HepG2 (cell line): ENCODE data around the gene GATAD2B. TPM values are rescaled to one million over a fixed set of nuclear protein-coding genes. Genes with fewer than 3 reads are reported as not detected.
A peak's percentile ranks its signal among the peaks of the same experiment; 100 is the strongest.

Source experiments
- ERF ChIP-seq: IDR thresholded peaks from 2 replicates; pipeline ENCODE4 v1.6.1; 2018; ENCODE audit warnings: missing biosample characterization, missing genetic modification reagents
- FLYWCH1 ChIP-seq: sonication (generic); formaldehyde crosslinking; IDR thresholded peaks from 2 replicates; pipeline ENCODE4 v1.8.1; 2023; ENCODE audit warnings: mild to moderate bottlenecking, missing genetic modification reagents
- KLF16 ChIP-seq, 2 experiments: sonication (generic) in 1 of 2; formaldehyde crosslinking in 1 of 2; IDR thresholded peaks; 2 replicates each; pipeline versions ENCODE4 v1.6.1 to v1.8.0; 2016 to 2023; ENCODE audit warnings: missing genetic modification reagents in 2 of 2, missing compliant biosample characterization in 1 of 2
- MBD4 ChIP-seq: IDR thresholded peaks from 2 replicates; pipeline ENCODE4 v1.6.1; 2012; ENCODE audit warnings: low read length, inconsistent platforms, borderline replicate concordance
- NR2C2 ChIP-seq: sonication (generic); formaldehyde crosslinking; IDR thresholded peaks from 2 replicates; pipeline ENCODE4 v1.4.0; 2020; ENCODE audit warnings: missing genetic modification reagents, mild to moderate bottlenecking, moderate library complexity, borderline replicate concordance
- PHF8 ChIP-seq: sonication (generic); formaldehyde crosslinking; IDR thresholded peaks from 2 replicates; pipeline ENCODE4 v1.5.0; 2020; ENCODE audit warnings: missing genetic modification reagents
- SNAPC4 ChIP-seq: sonication (generic); formaldehyde crosslinking; IDR thresholded peaks from 2 replicates; pipeline ENCODE4 v1.4.0; 2020; ENCODE audit warnings: mild to moderate bottlenecking, missing genetic modification reagents
- TAF1 ChIP-seq: sonication (generic); formaldehyde crosslinking; IDR thresholded peaks from 2 replicates; pipeline ENCODE4 v1.4.0; 2020; ENCODE audit warnings: missing genetic modification reagents
- ZBTB33 ChIP-seq: sonication (generic); formaldehyde crosslinking; IDR thresholded peaks from 2 replicates; pipeline ENCODE4 v1.4.0; 2020; ENCODE audit warnings: missing genetic modification reagents
- ZNF282 ChIP-seq: fragments of 450-650 bp; IDR thresholded peaks from 2 replicates; pipeline ENCODE4 v1.6.1; 2018; ENCODE audit not compliant: partially characterized antibody
- ZNF333 ChIP-seq: sonication (generic); formaldehyde crosslinking; IDR thresholded peaks from 2 replicates; pipeline ENCODE4 v1.4.0; 2020; ENCODE audit warnings: mild to moderate bottlenecking, missing genetic modification reagents, borderline replicate concordance
- ZNF549 ChIP-seq: sonication (generic); formaldehyde crosslinking; IDR thresholded peaks from 2 replicates; pipeline ENCODE4 v1.5.0; 2020; ENCODE audit warnings: missing genetic modification reagents
- ZNF550 ChIP-seq: sonication (generic); formaldehyde crosslinking; IDR thresholded peaks from 2 replicates; pipeline ENCODE4 v1.4.0; 2020; ENCODE audit warnings: mild to moderate bottlenecking, missing genetic modification reagents, borderline replicate concordance
- ZNF749 ChIP-seq: sonication (generic); formaldehyde crosslinking; IDR thresholded peaks from 2 replicates; pipeline ENCODE4 v1.8.0; 2022; ENCODE audit warnings: mild to moderate bottlenecking, missing genetic modification reagents, moderate library complexity, borderline replicate concordance
- polyA plus RNA-seq, 8 experiments: library from polyadenylated mRNA; depleted of rRNA in 3 of 8; stranded (reverse) in 7 of 8; unstranded in 1 of 8; fragments of >200 nt; fragmentation: Illumina TruSeq in 4 of 8; extraction: Trizol in 4 of 8; gene quantifications; 2 replicates each; pipeline versions ENCODE4 v1.2.1 to v1.2.3, GENCODE V29; 2011 to 2016; ENCODE audit warnings: low read depth in 4 of 8, missing spikeins in 1 of 8, mixed read lengths in 1 of 8; ENCODE audit not compliant: insufficient read depth in 1 of 8
- total RNA-seq, 5 experiments: library from RNA; depleted of rRNA; stranded (reverse); fragments of >200 nt; fragmentation: Illumina TruSeq; extraction: Trizol; gene quantifications; 2 replicates each; pipeline ENCODE4 v1.2.3, GENCODE V29; 2016; ENCODE audit warnings: low read depth in 1 of 5
- TF ChIP-seq, protein P1 (sequence below): sonication (generic); formaldehyde crosslinking; IDR thresholded peaks from 2 replicates; pipeline ENCODE4 v1.4.0; 2020; ENCODE audit warnings: mild to moderate bottlenecking, missing genetic modification reagents, borderline replicate concordance

The GATAD2B gene
- total and polyA plus RNA-seq, 2 of the 13 experiments (the other 11 are each of a cell fraction or from before 2014, with no cell fraction given) = 3.2 to 5.2 TPM

GRCh38 chr1:153768316-153769181 is 154.2 kb downstream of the GATAD2B start (continued):
- TF ChIP-seq, protein P1, sequence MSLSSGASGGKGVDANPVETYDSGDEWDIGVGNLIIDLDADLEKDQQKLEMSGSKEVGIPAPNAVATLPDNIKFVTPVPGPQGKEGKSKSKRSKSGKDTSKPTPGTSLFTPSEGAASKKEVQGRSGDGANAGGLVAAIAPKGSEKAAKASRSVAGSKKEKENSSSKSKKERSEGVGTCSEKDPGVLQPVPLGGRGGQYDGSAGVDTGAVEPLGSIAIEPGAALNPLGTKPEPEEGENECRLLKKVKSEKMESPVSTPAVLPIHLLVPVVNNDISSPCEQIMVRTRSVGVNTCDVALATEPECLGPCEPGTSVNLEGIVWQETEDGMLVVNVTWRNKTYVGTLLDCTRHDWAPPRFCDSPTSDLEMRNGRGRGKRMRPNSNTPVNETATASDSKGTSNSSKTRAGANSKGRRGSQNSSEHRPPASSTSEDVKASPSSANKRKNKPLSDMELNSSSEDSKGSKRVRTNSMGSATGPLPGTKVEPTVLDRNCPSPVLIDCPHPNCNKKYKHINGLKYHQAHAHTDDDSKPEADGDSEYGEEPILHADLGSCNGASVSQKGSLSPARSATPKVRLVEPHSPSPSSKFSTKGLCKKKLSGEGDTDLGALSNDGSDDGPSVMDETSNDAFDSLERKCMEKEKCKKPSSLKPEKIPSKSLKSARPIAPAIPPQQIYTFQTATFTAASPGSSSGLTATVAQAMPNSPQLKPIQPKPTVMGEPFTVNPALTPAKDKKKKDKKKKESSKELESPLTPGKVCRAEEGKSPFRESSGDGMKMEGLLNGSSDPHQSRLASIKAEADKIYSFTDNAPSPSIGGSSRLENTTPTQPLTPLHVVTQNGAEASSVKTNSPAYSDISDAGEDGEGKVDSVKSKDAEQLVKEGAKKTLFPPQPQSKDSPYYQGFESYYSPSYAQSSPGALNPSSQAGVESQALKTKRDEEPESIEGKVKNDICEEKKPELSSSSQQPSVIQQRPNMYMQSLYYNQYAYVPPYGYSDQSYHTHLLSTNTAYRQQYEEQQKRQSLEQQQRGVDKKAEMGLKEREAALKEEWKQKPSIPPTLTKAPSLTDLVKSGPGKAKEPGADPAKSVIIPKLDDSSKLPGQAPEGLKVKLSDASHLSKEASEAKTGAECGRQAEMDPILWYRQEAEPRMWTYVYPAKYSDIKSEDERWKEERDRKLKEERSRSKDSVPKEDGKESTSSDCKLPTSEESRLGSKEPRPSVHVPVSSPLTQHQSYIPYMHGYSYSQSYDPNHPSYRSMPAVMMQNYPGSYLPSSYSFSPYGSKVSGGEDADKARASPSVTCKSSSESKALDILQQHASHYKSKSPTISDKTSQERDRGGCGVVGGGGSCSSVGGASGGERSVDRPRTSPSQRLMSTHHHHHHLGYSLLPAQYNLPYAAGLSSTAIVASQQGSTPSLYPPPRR (CRISPR knock-in tag) = peak; percentile 39; the same call in 1 of the 2 replicates
- no peak; the same call in 1 of the 2 replicates for TF ChIP-seq ZNF749 (CRISPR knock-in tag)
- TF ChIP-seq ZNF333 (CRISPR knock-in tag) = no peak
- no peak for TF ChIP-seq MBD4
- TF ChIP-seq ZBTB33 (CRISPR knock-in tag) = 0 out of 2 replicates have a peak, but pooled peaks have one; percentile 9
- TF ChIP-seq KLF16 (CRISPR knock-in tag; IDR thresholded peaks at IDR 0.05) = peak in 1 of 2 experiments; percentile 37; a peak in 1 of 4 replicates
- TF ChIP-seq ZNF550 (CRISPR knock-in tag) = no peak
- no peak for TF ChIP-seq SNAPC4 (CRISPR knock-in tag)
- no peak; the same call in 1 of the 2 replicates for TF ChIP-seq ERF (CRISPR knock-in tag)
- no peak for TF ChIP-seq TAF1 (CRISPR knock-in tag)
- TF ChIP-seq FLYWCH1 (CRISPR knock-in tag) = no peak
- TF ChIP-seq ZNF549 = no peak
- TF ChIP-seq NR2C2 (CRISPR knock-in tag) = peak; percentile 5; the same call in 1 of the 2 replicates
- TF ChIP-seq PHF8 (CRISPR knock-in tag) = peak; percentile 11; the same call in 1 of the 2 replicates
- no peak for TF ChIP-seq ZNF282
